HG03558 (cell line): Measurements from ENCODE around the gene PRKN.

ENCODE experiments used
- ATAC-seq: cut with Tn5 transposase; IDR thresholded peaks from one replicate; pipeline ENCODE4 v1.9.1; 2021; ENCODE audit warnings: moderate number of reproducible peaks; ENCODE audit not compliant: unreplicated experiment; ENCODE audit errors: extremely low read depth

The PRKN gene

DNA sequence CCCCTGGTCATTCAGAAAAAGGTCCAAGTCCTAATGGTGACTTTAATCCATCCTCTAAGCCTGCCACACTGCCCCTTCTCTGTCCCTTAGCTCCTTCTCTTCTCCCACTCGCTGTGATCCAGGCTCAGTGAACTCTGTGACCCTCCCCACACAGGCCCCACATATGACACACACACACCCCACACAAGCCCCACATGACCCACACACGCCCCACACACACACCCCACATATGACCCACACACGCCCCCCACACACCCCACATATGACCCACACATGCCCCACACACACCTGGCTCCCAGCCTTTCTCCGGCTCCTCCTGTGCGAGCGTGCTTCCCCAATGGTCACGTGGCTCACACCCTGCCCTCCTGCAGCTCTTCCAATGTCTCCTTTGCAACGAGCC is 925.3 kb downstream of the PRKN start:
- ATAC-seq: no peak

DNA sequence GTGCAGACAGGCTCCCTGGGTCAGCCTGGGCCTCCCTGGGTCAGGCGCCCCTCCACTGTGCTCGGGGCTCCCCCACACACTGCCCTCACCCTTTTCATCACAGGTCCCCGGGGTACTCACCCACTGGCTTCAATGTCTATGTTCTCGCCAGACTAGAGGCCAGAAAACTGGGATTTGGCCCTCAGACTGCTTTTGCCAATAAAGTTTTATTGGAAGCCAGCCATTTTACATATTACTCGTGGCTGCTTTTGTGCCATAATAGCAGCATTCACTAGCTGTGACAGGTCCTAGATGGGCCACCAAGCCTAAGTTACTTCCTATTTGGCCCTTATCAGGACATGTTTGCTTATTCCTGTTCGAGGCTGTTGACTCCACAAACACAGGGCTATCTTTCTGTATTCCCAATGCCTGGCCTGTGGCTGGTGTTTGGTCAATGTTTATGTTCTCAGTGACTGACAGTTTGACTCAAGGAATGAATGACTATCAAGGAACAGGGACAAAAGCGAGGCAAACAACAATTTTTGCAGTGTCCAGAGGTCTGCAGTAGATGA is 928.6 kb downstream of the PRKN start:
- ATAC-seq: no peak

DNA sequence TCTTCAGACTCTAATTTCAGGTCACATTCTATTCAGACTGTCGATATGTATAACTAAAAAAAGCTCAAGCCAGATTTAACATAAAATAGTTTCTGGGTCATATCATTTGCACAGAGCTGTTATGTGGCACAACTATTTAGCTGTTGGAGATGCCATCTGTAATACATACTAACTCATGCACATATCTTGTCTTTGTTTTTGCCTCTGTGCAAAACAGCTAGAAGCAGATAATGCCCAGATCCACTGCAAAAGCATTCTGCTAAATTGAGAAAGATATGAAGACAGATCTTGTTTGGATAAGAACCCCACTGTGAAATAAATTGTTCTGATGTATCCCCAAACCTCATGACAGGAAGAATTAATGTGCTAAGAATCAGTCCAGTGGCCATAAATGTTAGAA is 930.9 kb downstream of the PRKN start:
- no peak for ATAC-seq

DNA sequence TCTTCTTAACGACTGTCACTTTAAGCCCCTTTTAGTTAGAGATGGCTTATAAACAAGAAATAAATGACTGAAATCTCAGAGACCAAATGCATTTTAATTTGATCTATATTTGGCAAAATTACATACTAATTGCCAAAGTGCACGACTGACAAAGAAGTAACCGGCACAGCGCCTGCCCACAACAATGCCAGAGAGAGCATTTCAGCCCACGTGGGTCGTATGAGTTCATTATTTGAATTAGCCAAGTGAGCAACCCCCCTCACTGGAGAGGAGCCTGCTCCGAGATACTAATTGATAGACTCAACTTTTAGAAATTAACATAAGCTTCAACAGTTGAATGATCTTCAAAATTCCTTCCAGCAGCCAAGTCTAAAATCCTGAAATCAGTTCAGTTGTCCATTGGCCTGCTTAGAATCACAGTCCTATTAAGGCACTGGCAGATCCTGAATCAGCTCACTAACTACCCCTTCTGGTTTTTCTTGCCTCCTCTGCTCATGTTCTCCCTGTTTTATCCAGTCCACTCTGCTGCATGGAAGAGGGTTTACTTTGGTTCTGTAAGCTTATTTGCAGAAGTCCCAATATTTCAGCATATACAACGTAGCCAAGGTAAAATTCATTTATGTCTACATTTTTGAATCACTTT is 934.6 kb downstream of the PRKN start:
- no peak for ATAC-seq

DNA sequence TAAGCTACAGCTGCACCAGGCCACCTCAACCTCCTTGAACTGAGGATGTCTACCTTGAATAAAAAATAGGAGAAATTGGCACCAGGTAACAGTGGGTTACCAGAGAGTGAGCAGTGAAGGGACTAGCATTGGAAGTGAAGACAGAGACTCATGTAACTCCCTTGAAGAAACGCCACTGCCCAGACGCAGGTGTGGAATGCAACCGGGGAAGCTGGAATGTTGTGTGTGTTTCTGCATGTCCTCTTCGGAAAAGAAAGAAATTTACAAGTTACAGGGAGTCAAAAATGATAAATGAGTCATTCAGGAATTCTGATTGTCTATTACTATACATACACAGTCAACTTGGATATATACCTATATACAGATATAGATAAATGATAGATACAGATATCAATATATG is 939.0 kb downstream of the PRKN start:
- no peak for ATAC-seq

DNA sequence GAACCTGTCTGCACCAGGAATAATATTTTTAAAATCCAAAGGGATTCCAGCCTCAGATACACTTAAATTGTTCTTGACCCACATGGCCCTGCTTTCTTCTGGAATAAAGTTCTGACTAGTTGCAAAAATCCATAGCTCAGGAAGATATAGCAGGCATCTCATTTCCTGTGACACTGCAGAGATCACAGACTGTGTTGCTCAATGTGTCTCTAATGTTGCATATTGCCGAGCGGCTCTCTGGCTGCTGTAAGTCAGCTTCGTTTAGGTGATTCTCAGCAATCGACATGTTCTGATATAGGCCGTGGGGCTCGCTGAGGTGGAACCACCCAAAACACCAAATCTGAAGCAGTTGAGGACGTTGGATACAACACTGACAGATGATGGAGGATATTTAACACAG is 955.4 kb downstream of the PRKN start:
- no peak for ATAC-seq

DNA sequence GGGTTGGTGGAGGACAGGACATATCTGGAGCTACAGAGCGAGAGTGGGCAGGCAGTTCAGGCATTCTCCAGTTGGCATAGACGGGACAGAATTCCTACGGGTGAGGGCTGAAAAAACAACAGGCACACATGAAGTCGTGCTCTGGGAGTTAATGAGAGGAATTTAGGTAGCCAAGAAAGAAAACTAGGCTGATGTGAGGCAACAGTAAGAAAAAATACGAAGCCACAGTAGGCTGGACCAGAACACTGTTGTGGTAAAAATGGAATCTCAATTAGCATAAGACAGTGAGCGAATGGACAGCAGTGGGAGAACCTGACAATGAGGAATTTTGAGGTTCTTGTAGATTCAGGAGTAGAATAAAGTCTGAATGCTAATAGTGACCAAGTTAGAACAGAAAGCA is 965.6 kb downstream of the PRKN start:
- no peak for ATAC-seq

DNA sequence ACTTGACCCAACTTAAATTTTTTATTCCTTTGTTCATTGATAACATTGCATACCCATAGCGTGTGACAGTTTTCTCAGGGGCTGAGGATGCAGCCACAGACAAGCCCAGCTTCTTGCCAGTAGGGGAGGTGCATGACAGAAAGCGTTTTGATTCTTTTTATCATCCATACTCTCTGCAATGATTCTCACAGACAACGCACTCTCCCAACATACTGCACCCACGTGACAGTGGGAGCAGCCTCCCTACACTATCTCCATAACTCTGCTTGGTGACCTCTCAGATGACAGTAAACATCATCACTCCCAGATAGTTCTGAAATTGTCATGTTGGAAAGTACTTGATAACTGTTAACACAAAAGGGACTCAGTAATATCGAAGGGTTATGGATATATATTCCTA is 972.5 kb downstream of the PRKN start:
- no peak for ATAC-seq

DNA sequence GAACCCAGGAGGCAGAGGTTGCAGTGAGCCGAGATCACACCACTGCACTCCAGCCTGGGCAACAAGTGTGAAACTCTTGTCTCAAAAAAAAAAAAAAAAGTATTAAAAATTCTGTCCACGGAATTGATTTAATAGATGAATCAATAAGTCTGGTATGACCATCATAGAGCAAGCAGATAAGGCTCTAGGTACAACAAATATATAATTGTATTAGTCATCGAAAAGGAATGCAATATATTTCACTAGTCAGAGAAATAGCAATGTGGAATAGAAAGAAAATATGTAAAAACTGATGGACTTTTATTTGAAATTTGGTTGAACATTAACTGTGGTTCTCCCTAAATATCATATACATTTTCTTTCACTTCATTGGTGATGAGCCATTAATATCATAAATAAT is 976.9 kb downstream of the PRKN start:
- no peak for ATAC-seq

DNA sequence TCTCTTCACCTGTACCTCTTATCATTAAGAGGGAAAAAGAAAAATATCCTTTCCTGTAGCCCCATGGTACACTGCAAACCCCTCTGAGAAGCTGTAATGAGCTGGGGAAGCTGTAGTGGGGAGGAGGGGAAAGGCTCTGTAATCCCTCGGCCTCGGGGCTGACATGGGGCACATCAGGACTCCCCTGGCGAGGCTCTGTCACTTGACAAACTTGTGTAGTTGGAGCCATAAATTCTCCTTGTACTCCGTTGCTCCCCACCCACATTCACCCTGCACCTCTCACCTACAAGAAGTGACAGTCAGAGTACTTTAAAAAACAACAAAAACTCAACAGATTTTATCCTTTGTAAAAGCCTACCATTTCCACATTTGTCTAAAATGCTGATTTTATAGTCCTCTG is 978.0 kb downstream of the PRKN start:
- ATAC-seq: no peak

DNA sequence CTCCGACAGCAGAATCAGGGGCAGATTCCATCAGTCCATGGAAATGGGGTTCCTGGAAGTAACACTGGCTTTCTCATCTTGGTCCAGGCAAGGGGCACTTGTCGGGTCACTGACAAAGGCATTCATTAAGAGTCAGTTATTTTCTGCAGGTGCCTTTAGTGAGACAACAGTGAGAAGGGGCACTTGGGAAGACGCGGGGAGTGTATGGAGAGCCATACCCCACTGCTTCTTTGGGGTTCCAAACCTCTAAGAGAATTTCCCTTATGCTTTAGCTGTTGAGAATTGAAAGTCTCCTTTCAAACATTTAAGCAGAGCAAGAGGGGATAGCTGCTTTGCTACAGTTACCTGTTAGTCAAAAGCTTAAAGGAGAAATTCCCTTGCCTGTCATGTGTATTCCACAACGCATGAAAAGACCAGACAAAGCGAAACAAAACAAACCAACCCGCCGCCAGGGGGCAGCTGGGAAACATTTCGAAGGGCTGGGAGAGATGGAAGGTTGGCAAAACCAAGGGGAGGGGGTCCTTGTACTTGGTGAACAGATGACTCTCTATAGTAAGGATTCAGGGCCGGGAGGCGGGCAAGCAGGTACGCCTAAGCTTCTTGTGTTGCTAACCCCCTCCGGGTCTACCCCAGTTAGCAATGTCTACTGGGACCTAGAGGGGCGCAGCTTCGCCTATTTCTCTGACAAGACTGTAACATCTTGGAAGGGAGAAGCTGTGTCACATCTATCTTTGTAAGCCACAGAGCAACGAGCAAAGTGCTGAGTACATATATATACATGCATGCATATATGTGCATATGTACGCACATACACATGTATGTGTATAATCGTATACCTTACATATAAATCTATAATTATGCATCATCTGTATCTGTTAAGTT is 978.8 kb downstream of the PRKN start:
- no peak for ATAC-seq

DNA sequence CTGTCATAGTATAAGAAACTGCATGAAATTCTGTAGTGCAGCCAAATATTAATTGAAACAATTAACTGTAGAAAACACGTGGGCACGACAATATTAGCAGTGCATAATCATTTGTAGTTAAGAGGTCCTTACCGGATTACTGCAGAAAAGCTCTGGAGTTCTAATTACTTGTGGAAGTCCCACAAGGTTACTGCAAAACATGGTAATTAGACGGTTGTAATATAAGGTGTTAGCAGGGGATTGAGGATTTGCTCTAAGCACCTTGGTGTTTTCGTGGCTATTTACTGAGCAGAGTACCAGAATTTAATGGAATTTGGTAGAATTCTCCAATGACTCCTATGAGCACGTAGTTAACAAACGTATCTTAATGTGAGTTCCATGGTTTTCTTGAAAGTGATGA is 980.1 kb downstream of the PRKN start:
- ATAC-seq: no peak

DNA sequence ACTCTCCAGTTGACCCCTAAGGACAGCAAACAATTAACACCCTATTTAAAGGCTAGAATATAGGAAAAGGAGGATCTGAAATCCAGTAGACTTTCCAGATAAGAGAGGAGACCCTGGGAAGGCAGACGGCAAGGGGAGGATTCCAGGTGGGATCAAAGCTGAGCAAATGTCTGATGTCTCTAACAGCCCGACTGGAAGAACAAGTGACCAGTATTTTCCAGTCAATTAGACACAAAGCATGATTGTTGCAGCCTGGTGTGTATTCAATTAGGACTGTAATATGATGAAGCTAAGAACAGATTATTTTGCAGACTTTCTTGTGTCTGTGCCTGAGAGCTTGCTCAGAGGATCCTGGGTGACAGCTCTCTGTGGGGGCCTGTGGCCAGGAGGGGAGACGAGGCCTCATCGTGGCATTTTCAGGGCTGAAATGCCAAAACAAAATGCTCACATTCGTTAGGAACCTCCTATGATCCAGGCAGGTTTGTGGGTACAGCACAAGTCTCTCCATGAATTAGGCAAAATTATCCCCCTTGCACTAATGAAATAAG is 981.9 kb downstream of the PRKN start:
- no peak for ATAC-seq

DNA sequence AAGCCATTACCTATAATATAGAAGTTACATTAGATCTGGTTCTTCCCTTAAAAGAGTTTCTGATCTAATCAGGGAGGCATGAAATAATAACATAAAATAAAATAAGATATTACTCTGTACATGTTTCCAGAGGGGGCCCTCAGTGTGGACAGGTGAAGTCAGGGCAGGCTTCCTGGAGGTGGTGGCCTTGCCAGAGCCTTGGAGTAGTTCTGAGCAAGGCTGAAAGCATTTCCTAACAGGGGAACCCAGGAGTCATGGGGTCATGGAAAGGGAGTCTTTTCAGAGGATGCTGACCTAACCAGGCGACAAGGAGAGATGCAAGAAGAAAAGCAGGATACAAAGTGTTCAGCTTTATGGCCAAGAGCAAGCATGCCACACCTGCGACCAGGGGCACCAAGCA is 982.4 kb downstream of the PRKN start:
- ATAC-seq: no peak

DNA sequence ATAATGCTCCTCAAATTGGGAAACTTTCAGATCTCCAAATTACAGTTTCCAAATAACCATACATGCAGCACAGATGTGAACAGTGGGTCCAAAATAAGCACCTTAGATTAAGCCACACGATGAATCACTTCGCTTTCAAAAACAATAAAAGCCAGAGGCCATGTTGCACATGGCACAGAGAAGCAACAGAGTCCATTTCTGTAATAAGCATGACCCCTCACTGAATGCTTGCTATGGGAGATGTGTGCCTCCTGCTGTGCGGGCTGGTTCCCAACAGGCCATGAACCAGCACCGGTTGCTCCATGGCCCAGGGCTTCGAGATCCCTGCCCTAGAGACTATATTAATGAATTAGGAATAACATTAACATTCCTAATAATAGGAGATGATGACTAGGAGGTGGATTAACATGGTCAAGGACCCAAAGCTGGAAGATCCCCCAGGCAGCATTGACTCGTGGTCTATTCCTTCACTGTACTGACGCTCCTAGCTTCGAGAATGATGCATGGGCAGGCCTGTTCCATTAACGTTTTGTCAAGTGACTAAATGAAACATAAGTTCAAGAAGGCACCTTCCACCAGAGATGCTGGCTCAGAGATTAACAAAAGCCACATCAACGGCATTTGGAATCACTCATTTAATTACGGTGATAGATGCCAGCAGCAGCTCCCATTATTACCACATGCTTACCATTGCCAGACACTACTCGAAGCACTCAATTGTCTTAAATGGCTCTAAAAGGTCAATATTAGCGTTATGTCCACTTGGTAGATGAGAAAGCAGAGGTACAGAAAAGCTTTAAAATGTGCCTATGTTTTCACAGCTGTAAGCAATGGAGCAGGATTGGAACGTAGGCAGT is 983.1 kb downstream of the PRKN start:
- no peak for ATAC-seq

DNA sequence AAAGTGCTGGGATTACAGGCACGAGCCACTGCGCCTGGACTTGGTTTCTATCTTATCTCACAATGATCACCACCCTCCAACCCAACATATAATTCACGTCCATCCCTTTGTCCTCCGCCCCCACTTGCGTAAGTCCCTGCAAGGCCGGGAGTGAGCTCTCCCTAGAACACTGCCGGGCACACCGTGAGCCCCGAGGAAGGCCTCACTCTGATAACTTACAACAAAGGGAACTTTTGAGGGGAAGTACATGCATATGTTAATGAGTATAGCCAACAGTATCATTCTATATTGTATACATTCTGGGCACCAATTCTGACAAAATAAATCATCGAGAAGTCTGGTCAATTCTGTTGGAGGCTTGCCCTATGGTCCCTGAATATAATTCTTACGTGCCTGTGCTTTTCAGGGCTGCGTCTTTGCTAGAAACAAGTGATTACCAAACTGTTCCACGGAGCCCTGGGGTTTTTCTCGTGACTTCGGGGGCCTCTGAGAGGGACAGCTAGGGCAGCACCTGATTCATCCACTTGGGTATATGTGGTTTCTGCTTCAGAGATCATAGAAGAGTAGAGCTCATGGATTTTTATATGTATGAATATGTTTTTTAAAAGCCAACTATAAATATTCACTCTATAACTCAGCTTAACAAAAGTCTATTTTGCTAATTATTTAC is 983.9 kb downstream of the PRKN start:
- ATAC-seq: no peak

DNA sequence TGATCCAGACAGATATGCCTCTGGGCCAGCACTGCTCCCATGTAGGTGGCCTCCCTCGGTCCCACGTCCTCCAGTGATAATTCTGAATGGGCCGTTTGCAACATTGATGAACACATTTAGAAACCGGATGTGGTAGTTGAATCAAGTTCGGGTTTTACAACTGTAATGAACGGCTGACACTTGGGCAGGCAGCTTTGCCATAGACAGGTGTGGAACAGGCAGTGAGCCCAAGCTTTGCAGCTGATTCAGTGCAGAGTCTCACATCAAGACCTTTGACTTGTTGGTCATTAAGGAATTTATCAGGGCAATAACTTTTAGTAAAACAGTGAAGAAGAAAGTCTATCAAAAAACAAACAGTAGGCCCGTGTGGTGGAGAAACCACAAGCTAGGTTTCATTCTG is 987.1 kb downstream of the PRKN start:
- ATAC-seq: no peak

DNA sequence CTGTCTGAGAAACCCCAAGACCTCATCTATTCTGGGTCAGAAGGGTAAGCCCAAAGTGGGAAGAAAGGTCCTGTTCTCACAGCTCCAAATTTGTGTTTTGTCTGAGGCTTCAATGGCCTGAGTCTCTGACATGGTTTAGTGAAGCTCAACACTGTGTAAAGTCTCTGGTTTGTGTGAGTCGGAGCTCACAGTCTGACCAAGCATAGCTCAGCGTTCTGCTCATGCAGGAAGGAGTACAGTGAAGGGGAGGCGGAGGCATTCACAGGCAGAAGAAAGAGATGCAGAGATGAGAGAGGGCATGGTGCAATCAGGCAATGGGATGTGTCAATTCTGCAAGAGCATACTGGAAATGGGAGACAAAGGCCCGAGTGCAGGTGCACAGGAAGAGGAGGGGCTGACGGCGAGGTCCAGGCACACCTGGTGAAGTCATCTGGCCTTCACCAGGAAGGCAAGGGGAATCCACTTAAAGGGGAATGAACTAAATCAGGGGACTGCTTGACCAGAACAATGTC is 990.7 kb downstream of the PRKN start:
- ATAC-seq: no peak

DNA sequence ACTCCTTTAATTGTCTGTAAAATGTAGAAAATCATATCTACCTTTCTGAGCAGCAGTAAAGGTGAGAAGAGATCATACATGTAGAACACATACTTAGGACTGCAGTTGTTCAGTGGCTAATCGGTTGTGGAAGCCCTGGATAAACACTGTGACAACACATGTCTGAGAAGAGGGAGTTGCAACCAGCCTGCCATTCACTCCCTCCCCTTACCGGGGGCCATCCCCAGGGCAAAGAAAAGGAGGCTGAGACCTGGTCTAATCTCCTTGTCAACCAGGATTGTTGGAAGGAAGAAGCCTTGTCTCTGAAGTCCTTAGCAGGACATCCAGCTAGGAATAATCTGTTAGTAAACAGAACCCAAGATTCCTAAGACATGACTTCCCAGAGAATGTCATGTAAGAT is 991.2 kb downstream of the PRKN start:
- no peak for ATAC-seq

DNA sequence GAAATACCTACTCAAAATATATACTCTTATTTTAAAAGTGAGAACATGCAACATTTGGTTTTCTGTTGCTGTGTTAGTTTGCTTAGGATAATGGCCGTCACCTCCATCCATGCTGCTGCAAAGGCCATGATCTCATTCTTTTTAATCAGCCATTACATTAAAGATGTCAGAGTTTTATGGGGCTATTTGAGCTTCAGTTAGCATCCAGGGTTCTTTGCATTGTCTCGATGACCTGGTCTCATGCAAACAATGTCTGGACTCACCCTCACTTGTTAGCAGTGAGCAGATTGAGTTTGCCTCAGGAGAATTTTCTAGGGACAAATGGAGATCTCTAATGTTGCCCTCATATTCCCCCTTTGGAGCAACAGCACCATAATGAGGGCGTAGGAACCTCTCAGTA is 995.0 kb downstream of the PRKN start:
- no peak for ATAC-seq
